ENCODE measurements around the gene CAMKK1.

CAMKK1 gene

GRCh38 chr17:3890082-3890877 is 2.6 kb downstream of the CAMKK1 start:
- no peak overlapping the region for H3K4me3 ChIP-seq (ENCODE audit: low read depth, low read length)
- TF ChIP-seq, protein P1, sequence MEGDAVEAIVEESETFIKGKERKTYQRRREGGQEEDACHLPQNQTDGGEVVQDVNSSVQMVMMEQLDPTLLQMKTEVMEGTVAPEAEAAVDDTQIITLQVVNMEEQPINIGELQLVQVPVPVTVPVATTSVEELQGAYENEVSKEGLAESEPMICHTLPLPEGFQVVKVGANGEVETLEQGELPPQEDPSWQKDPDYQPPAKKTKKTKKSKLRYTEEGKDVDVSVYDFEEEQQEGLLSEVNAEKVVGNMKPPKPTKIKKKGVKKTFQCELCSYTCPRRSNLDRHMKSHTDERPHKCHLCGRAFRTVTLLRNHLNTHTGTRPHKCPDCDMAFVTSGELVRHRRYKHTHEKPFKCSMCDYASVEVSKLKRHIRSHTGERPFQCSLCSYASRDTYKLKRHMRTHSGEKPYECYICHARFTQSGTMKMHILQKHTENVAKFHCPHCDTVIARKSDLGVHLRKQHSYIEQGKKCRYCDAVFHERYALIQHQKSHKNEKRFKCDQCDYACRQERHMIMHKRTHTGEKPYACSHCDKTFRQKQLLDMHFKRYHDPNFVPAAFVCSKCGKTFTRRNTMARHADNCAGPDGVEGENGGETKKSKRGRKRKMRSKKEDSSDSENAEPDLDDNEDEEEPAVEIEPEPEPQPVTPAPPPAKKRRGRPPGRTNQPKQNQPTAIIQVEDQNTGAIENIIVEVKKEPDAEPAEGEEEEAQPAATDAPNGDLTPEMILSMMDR (IDR thresholded peaks at IDR 0.05; ENCODE audit: low read depth, low read length), result no peak

DNA sequence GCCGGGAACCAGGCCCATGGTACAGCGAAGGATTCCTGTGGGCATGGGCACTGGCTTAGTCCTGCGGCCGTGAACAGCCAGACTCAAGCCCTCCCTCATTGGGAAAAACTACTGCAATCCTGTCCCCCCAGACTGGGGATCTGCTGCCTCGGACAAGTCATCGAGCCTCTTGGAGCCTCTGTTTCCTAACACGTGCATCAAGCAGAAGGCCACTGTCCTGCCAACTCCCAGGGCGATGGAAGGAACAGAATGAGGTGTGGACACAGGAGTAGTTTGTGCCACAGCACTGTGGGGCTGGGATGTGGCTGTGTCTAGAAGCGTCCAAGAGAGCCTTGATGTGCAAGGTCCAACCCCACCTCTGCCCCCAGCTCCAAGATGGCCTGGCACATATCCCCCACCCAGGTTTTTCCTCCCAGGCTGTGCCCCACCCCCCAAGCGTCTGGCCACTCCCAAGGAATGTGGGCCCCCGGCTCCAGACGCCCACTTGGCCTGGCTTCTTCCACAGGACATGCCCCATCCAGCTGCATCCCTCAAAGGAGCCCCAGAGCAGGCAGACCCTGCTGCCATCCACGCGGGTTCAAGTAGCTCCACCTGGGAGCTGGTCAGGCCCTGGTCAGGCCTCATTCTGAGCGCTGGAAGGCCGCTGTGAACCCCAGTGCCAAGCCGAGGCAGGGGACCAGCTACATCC is 3.4 kb downstream of the CAMKK1 start:
- TF ChIP-seq, protein P1 (IDR thresholded peaks at IDR 0.05; ENCODE audit: low read depth, low read length), result no peak
- H3K4me3 ChIP-seq (ENCODE audit: low read depth, low read length), result no peak overlapping the region

DNA sequence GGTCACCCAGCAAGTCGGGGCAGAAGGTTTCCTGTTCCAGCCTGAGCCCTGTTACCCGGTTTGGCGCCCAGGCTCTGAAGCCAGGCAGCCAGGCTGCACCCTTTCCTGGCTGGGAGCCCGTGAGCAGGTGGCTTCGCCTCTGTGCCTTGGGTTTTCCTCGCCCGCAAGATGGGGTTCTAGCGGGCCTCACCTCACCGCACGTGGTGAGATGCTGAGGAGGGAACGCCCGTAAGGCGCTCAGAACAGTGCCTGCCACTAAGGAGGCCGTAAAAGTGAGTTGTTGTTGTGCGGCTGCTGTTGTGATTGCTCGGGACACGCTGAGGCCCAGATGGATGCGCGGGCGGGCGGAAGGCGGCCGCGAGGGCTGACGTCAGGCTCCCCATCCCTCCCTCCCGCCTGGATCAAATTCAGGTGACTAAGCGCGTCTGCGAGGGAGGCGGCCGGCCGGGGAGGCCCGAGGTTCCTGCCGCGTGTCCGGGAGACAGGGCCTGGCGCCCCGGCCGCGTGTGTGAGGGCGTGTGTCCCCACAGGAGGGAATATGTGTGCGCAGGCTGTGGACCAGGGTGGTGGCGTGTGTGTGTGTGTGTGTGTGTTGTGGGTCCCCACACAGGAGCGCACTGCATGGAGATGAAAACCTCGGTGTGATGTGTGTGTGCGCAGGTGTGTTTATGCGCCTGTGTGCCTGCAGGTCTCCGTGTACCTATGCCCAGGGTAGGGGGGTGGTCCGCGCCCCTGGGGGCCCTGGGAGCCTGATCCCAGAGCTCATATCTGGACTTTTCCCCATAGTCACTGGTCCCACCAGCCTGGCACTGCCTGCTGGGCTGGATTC is 4.3 kb downstream of the CAMKK1 start:
- TF ChIP-seq, protein P1 (IDR thresholded peaks at IDR 0.05; ENCODE audit: low read depth, low read length), result no peak
- H3K4me3 ChIP-seq (ENCODE audit: low read depth, low read length), result no peak overlapping the region

DNA sequence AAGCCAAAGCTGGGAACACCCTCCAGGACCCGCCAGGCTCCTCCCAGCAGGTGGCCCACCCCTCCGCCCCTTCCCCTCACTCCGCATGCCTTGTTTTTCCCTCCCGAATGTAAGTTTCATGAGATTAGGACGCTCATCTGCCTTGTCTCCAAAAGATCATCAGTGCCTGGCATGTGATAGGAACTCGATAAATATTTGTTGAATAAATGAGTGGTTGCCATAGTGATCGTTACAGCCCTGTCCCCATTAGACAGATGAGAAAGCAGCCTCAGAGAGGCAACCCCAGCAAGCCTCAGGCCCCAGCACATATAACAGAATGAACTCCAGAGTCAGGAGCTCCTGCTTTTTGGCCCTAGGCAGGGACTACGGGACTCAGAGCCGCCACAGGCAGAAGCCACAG is 5.0 kb downstream of the CAMKK1 start:
- no peak overlapping the region for H3K4me3 ChIP-seq (ENCODE audit: low read depth, low read length)
- TF ChIP-seq, protein P1 (IDR thresholded peaks at IDR 0.05; ENCODE audit: low read depth, low read length), result no peak

- TF ChIP-seq, protein P1 (IDR thresholded peaks at IDR 0.05; ENCODE audit: low read depth, low read length), result no peak
- no peak overlapping the region for H3K4me3 ChIP-seq (ENCODE audit: low read depth, low read length)
These were observed 5.5 kb downstream of the CAMKK1 start for GRCh38 chr17:3887394-3887793.

DNA sequence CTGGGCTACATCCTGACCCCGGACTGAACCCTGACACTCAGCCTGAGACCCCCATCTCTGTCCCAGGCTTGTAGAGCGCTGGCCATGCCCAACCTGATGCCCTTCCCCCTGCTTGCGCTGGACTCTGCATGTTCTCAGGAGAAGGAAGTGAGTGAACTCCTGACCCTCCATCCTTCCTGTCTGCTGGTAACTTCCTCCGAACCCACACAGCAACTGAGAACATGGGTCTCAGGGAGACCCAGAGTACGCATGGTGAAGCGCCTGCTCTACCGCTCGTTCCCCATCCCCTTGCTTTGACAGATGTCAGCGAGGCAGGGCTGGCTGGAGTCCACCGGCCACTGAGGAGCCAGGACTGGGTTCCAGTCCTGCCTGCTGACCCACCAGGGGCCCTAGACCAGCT is 6.1 kb downstream of the CAMKK1 start:
- no peak overlapping the region for H3K4me3 ChIP-seq (ENCODE audit: low read depth, low read length)

More for the DNA sequence above, 6.1 kb downstream of the CAMKK1 start:
- TF ChIP-seq, protein P1 (IDR thresholded peaks at IDR 0.05; ENCODE audit: low read depth, low read length), result no peak

All from WI38 (cell line).